RCC 7860 (cell line): ENCODE data around the gene KLHL15.
"Not testable (repeated sequence)": the region's sequence is repeated elsewhere in the genome, so short reads cannot be mapped to it uniquely, and the experiment has no call there.

ENCODE experiments used
- DNase-seq: peaks from one replicate; pipeline ENCODE4 v3.0.0-alpha.2; 2015; ENCODE audit warnings: low spot score
- FAIRE-seq: peaks from 2 replicates; lab custom pipeline; 2012; peaks lifted over from hg19 to GRCh38; lab: Jason Lieb, UNC

KLHL15 gene

DNA sequence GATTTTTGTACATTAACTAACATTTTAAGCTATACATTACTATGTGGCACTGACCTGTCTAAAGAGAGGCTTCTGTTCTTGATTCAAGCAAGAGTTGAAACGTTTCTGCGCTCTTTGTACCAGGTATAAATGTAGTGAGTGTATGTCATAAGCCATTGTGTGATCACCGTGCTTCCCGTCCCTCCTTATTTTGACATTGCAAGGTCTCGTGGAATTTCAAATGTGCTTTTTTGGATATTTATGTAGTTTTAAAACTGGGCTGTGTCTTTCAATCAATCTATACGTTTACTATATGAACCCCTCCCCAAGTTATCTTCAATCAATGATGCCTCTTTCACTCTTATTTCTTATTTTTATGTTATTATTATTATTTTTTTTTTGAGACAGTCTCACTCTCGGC lies at the start of gene KLHL15:
TSS of gene KLHL15 (minus strand) at position 101 of the 400 bp plus-strand sequence. CDS start 20,493 bp downstream, outside the sequence.
- no peak for DNase-seq
- FAIRE-seq = no peak

DNA sequence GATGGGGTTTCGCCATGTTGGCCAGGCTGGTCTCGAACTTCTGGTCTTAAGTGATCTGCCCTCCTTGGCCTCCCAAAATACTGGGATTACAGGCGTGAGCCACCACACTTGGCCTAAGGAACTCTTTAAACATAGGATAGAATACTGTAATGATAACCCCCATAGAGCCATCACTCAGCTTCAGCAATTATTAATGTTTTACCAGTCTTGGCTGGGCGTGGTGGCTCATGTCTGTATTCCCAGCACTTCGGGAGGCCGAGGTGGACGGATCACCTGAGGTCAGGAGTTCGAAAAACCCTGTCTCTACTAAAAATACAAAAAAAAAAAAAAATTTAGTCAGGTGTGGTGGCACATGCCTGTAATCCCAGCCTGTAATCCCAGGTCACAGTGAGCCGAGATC lies 42.9 kb upstream of the KLHL15 start:
- DNase-seq (no peak), FAIRE-seq (no peak)

DNA sequence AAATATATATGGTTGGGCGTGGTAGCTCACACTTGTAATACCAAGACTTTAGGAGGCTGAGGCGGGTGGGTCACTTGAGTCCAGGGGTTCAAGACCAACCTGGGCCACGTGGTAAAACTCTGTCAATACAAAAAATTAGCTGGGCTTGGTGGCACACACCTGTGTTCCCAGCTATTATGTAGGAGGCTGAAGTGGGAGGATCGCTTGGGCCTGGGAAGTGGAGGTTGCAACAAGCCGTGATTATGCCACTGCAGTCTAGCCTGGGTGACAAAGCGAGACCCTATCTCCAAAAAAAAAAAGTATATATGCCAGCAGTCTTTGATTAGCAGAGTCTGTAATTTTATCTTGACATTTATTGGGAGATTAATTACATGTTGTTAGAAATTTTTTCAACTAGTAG lies 36.5 kb upstream of the KLHL15 start:
- DNase-seq = no peak
- FAIRE-seq = no peak

GRCh38 chrX:24055043-24055356 lies 28.0 kb upstream of the KLHL15 start:
- DNase-seq (no peak), FAIRE-seq (no peak)

DNA sequence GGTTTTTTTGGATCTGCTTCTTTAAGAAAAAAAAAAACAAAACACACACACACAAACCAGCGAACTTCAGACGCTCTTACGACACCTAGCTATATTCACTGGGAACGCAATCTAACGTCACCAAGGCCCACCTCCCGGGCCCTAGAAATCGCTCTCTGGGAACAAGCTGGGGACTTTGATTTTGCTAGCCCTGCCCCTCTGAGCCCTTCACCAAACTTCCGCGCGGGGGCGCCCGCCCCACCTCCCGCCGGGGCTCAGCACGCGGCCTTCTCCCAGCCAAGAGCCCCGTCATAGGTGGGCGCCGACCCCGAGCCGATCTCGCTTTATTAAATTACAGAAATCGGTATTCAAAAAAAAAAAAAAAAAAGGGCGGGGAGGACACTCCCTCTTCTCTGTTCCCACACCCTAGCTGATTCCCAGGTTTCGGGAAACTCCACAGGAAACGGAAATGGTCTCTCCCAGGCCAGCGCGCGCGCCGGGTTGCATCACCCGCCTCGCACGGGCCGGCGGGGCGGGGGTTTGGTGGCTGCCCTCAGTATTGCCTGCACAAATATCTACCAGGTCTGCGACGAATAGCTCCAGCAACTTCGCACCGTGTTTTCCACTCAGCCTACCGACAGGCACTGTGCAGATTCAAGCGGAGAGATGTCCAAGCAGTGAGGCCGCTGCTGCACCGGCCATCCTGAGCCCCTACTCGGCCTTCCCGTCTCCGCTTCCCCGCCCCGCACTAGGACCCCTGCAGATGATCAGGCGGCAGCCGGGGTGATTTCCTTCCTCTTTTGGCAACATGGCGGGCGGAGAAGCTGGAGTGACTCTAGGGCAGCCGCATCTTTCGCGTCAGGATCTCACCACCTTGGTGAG lies 27.4 kb upstream of the KLHL15 start, which contains the start of gene EIF2S3:
TSS of gene EIF2S3 (plus strand) at position 775 of the 861 bp plus-strand sequence. CDS start at position 788, 13 bp downstream.
- DNase-seq = peak; percentile 88
- FAIRE-seq = peak; percentile 89

DNA sequence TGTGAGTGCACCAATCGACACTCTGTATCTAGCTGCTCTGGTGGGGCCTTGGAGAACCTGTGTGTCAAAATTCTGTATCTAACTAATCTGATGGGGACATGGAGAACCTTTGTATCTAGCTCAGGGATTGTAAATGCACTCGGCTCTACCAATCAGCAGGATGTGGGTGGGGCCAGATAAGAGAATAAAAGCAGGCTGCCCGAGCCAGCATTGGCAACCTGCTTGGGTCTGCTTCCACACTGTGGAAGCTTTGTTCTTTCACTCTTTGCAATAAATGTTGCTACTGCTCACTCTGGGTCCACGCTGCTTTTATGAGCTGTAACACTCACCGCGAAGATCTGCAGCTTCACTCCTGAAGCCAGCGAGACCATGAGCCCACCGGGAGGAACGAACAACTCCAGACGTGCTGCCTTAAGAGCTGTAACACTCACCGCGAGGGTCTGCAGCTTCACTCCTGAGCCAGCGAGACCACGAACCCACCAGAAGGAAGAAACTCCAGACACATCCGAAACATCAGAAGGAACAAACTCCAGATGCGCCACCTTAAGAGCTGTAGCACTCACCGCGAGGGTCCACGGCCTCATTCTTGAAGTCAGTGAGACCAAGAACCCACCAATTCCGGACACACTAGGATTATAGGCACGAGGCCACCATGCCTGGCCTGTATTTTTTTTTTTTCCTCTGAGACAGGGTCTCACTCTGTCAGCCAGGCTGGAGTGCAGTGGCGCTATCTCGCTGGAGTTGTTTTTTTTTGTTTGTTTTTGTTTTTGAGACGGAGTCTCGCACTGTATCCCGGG lies 23.7 kb upstream of the KLHL15 start:
- not testable (repeated sequence) for DNase-seq, FAIRE-seq

DNA sequence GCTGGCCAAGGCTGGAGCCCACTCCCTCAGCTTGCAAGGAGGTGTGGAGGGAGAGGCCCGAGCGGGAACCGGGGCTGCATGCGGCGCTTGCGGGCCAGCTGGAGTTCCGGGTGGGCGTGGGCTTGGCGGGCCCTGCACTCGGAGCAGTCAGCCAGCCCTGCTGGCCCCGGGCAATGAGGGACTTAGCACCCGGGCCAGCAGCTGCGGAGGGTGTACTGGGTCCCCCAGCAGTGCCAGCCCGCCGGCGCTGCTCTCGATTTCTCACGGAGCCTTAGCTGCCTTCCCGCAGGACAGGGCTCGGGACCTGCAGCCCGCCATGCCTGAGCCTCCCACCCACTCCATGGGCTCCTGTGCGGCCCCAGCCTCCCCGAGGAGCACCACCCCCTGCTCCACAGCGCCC lies 22.7 kb upstream of the KLHL15 start:
- FAIRE-seq, DNase-seq: not testable (repeated sequence)

- FAIRE-seq = peak; percentile 73
Measured at GRCh38 chrX:24046060-24046459, 19.1 kb upstream of the KLHL15 start.

GRCh38 chrX:24037729-24038128 lies 10.7 kb upstream of the KLHL15 start:
- DNase-seq (no peak), FAIRE-seq (no peak)

More at GRCh38 chrX:24046060-24046459, 19.1 kb upstream of the KLHL15 start:
- DNase-seq = not testable (repeated sequence)

GRCh38 chrX:24034485-24034884 lies 7.5 kb upstream of the KLHL15 start:
- no peak for FAIRE-seq
- DNase-seq = no peak

DNA sequence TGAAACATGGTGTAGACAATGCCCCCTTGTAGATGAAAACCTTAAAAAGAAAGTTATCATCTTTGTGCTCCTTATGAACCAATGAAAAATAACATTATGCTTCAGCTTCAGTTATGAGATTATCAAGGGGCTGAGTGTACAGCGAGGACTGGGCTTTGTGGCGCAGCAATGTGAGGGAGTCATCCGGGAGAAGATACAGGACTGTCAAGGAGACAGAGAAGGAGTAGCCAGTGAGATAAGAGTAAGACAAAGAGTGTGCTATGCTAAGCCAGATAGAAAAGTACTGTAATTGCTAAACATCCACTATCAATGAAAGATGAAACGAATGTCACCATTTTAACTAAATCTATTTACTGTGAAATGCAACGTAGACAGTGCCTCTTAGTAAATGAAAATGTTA lies 3.6 kb upstream of the KLHL15 start:
- no peak for DNase-seq

GRCh38 chrX:24027985-24028384 lies 999 bp upstream of the KLHL15 start:
- no peak for DNase-seq
- FAIRE-seq = no peak

More for the DNA sequence above, 3.6 kb upstream of the KLHL15 start:
- no peak for FAIRE-seq

GRCh38 chrX:24026432-24026831 lies 554 bp downstream of the KLHL15 start:
- FAIRE-seq (no peak), DNase-seq (no peak)

DNA sequence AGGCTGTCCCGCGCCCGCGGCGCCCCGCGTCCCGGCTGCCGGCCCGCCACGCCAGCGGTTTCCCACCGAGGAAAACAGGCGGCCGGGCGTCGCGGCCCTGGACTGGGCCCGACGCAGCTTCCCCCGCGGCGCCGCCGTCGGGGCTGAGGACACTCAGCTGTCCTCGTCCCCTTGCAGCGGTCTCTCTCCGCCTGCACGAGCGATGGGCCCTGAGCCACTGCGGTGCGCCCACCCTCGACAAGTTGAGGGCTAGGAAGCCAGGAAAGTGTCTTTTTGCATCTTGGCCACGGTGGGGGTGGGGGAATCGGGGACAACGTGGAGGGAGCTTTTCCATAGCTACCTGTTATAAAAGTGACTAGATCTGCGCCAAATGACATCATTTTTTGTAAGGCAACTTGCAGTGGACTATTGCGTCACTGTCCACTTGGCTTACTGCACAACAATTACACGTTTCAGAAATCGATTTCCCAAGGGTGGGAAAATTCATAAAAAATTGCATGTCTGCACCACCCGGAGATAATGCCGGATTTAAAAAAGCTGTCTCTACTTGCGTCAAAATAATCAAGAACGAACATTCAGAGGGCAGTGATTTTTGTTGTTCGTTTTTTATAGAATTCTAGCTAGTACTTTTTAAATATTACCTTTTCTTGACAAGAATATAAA lies 1.1 kb downstream of the KLHL15 start:
- DNase-seq (no peak), FAIRE-seq (no peak)

DNA sequence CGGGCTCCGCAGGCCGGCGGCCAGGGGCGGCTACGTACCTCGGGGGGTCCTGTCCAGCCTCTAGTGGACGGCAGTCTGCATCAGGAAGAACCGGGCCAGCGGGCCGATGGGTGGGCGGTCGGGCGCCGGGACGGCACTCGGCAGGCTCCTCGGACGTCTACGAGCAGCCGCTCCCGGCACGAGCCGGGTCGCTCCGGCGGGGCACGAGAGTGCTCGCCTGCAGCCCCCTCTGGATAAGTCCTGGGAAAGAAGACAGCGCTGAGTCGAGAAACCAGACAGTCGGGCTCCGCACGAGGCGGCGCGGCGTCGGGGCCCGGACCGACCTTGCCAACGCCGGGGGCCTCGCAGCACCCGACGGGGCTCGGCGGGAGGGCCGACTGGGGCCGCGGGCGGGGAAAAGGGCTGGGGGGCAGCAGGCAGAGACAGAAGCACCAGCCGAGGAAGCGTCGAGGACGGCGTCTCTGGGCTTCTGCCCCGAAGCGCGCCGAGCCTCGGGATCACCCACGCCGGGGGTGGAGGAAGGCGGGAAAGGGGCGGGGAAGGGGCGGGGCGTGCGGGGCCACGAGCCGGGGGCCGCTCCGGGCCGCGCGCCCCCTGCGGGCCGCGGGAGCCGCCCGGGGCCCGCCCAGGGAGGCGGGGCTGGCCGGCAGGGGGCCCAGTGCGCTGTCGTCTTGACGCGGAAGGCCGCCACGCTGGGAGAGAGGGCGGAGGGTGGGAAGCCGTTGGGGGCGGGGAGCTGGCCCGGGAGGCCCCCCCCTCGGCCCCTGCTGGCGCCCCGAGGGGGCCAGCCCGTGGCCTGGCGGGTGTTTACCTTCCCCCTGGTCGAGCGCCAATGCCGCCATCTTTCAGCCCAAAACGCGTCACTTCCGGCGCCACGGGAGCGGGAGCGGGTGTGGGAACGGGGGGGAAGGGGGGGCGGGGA lies 1.9 kb downstream of the KLHL15 start:
- DNase-seq (peak; percentile 70), FAIRE-seq (no peak)

- DNase-seq (no peak), FAIRE-seq (no peak)
Measured at GRCh38 chrX:24023972-24024669, 2.9 kb downstream of the KLHL15 start.

GRCh38 chrX:24023544-24023943 lies 3.4 kb downstream of the KLHL15 start:
- DNase-seq (no peak), FAIRE-seq (peak; percentile 63)

DNA sequence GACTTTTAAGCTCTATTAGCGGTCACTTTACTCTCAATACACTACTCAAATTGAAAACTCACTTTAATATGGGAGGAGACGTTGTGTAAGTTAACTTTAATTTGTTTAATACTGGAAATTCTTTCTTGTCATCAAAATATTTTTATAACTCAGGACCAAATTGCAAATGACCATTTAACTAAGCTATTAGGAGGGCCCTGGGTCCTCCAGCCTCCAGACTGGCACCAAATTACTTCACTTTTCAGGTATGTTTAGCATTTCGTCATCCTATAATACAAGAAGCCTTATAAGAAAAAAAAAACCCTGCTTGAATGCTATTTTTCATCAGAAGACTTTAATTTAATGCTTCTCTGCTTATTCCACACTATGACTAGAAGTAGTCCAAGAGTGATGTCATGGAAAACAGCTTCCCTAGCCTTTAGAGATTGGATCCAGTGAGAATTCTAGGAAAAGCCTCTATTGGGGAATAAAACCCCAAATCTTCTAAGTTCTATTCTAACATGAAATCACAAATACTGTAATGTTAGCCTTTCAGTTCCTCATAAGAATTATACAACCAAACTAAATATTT lies 6.6 kb downstream of the KLHL15 start:
- DNase-seq (no peak), FAIRE-seq (no peak)

- DNase-seq = no peak
- FAIRE-seq = no peak
Measured at GRCh38 chrX:24019448-24019847, 7.5 kb downstream of the KLHL15 start.
